GM10266 (cell line): ENCODE results near the gene ROBO2.

Source experiments
- DNase-seq: peaks from one replicate; pipeline ENCODE4 v3.0.0; 2012; ENCODE audit errors: extremely low spot score
- TF ChIP-seq, protein P1 (sequence below): IDR thresholded peaks from 2 replicates; pipeline ENCODE4 v1.5.1; 2012; ENCODE audit warnings: mild to moderate bottlenecking, low read depth; ENCODE audit not compliant: control insufficient read depth, insufficient read depth; ENCODE audit errors: missing control alignments

ROBO2 gene

DNA sequence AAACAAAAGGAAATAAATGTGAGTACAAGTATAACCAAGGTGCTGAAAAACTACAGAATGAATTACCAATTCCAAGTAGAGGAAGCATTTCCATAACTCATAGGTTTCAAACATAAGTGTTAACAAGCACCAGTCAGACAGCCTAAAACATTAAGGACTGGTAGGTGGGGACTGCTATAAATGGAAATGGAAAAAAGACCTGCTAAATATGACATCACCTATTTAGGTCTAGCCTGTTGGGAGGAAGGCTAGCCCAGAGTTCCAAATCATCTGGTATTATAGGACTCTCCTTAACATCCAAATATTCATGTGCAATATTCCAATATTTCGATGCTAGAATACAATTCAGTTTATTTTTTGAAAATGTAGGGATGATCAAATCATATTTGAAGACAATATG lies 560.0 kb downstream of the ROBO2 start:
- TF ChIP-seq, protein P1, sequence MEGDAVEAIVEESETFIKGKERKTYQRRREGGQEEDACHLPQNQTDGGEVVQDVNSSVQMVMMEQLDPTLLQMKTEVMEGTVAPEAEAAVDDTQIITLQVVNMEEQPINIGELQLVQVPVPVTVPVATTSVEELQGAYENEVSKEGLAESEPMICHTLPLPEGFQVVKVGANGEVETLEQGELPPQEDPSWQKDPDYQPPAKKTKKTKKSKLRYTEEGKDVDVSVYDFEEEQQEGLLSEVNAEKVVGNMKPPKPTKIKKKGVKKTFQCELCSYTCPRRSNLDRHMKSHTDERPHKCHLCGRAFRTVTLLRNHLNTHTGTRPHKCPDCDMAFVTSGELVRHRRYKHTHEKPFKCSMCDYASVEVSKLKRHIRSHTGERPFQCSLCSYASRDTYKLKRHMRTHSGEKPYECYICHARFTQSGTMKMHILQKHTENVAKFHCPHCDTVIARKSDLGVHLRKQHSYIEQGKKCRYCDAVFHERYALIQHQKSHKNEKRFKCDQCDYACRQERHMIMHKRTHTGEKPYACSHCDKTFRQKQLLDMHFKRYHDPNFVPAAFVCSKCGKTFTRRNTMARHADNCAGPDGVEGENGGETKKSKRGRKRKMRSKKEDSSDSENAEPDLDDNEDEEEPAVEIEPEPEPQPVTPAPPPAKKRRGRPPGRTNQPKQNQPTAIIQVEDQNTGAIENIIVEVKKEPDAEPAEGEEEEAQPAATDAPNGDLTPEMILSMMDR: no peak
- DNase-seq: no peak

DNA sequence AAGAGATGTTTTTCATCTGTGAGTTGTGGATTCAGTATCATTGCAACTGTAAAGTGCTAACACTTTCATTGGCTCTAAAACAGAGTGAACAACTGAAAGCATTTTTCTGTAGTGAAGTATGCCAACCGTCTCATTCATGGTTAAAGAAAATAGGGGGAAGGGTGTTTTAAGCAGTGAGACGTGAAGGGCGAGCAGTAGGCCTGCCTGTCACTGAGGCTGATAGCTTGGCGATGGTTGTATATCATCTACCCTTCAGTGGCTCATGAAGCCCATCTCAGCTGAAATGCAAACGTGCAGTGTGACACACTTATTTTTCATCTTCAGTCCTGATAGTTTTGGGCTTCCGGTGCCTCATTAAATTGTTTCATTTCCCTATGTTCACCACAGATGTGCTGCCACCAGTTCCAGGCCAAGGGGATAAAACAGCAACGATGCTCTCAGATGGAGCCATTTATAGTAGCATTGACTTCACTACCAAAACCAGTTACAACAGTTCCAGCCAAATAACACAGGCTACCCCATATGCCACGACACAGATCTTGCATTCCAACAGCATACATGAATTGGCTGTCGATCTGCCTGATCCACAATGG lies 562.0 kb downstream of the ROBO2 start:
- no peak for DNase-seq
- TF ChIP-seq, protein P1: no peak

DNA sequence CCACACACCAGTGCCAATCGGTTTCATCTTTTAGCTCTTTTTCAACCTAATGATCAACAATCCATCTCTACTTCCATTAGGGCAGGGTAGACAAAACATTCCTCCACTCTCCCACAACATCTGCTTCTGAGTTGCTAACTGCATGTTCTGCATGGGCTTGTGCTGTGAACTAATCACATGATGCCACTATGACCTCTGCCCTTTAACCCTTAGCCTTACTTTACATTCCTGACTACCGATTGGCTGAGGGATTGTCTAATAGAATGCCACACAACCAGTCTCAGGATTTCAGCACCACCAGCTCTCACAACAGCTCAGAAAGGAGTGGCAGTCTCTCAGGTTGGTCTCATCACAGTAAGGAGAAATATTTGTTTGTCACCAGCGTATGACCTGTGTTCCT lies 562.8 kb downstream of the ROBO2 start:
- DNase-seq: no peak
- TF ChIP-seq, protein P1: no peak

DNA sequence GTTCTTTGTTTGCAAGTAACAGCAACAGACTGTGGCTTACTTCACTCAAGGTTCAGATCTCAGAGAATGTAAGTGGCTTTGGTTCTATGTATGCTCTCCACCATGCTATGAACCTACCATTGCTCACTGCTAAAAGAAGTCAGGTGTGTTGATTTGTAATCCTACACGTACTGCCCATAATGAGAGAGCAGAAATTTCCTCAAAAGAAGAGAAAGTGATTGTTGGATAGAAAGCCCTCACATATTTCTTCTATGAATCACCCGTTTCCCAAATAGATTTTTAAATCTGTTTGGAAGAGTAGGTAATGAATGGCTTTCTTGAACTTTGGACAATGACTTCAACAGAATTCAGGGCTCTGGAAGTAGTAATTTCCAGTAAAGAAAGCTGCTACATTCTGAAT lies 565.4 kb downstream of the ROBO2 start:
- DNase-seq: no peak
- TF ChIP-seq, protein P1: no peak

DNA sequence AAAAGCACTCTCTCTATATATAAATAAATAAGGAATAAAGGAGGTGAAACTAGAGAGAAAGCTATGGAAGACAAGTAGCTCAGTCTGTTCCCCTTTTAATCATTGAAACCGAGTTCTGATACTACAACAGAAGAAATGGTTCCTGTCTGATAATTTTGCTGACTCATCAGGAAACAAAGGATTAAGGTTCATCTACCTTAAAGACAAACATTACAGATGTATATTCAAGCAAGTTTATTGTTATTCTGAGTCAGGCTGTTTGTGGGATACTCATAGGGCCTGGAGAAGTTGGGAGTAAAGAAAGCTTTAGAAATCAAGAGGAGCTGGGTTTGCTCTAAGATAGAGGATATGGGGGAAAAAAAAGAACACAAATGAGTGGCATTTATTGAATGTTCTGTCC lies 566.0 kb downstream of the ROBO2 start:
- TF ChIP-seq, protein P1: no peak
- no peak for DNase-seq

DNA sequence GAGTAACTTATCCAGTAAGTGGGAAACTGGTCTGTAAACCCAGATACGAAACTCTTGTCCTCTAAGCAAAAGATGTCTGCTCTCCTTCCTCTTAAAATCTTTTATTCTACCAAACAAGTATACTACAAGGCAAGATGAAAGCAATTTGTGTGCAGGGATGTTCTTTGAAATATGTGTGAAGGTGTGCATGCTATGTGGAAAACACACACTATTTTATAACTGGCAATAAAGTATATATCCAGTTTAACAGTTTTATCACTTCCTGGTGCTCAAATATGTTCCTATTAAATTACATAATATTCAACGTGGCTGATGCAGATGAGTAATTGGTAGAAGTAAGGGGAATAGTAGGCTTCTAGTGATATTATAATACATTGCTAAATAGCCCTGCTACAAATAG lies 566.5 kb downstream of the ROBO2 start:
- TF ChIP-seq, protein P1: no peak
- DNase-seq: no peak

DNA sequence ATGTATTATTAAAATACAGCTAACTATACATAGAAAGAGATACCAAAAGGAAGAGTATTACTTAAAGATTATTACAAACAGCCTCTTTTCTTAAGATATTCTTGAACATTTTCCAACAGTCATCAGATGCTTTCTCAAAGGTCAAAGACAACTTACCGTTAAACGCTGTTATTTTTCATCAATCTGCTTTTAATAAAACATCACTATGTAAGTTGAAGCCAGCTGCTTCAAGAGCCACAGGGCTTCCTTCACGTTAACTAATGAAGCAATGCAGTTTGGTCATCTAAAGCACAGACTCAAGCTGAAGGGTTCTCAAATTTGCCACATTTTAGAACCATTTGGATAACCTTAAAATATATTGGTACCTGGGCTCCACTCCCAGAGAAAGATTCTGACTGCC lies 578.8 kb downstream of the ROBO2 start:
- TF ChIP-seq, protein P1: no peak
- DNase-seq: no peak
